Activated B cell treated with CpG ODN at 0.5 μM for 24 hours (primary cell): ENCODE results near the gene DAW1. TPM values are rescaled to one million over a fixed set of nuclear protein-coding genes. Genes with fewer than 3 reads are reported as not detected.
"Not testable (repeated sequence)": the region's sequence is repeated elsewhere in the genome, so short reads cannot be mapped to it uniquely, and the experiment has no call there.

Source experiments
- ATAC-seq: fragments of 200-7000 bp; cut with Tn5 transposase; one replicate; pipeline ENCODE4 v1.10.0; 2021; ENCODE audit warnings: low read depth, mild to moderate bottlenecking, moderate library complexity
- CTCF ChIA-PET: fragments of 350-600 bp; sonication (Branson Sonifier 250); formaldehyde crosslinking; loops from one replicate; lab custom pipeline; 2021; ENCODE audit warnings: antibody characterized with exemption; lab: Charles Lee
- POLR2A ChIA-PET: fragments of 350-600 bp; sonication (Branson Sonifier 250); formaldehyde crosslinking; loops from one replicate; lab custom pipeline; 2021; ENCODE audit warnings: antibody characterized with exemption; lab: Charles Lee
- DNase-seq: peaks from one replicate; pipeline ENCODE4 v3.0.0; 2022
- H3K27ac Mint-ChIP-seq: one replicate; pipeline ENCODE4 v1.8.0; 2020; ENCODE audit warnings: mixed read lengths
- H3K27me3 Mint-ChIP-seq: one replicate; pipeline ENCODE4 v1.8.0; 2021; ENCODE audit warnings: mixed read lengths
- H3K36me3 Mint-ChIP-seq: one replicate; pipeline ENCODE4 v1.8.0; 2021; ENCODE audit warnings: low read depth, mixed read lengths
- H3K4me1 Mint-ChIP-seq: one replicate; pipeline ENCODE4 v1.8.0; 2021; ENCODE audit warnings: mixed read lengths
- H3K4me3 Mint-ChIP-seq: one replicate; pipeline ENCODE4 v1.8.0; 2020; ENCODE audit warnings: mild to moderate bottlenecking, mixed read lengths
- H3K9me3 Mint-ChIP-seq: one replicate; pipeline ENCODE4 v1.8.0; 2020; ENCODE audit warnings: mixed read lengths
- CTCF ChIP-seq: fragments of 200-600 bp; IDR thresholded peaks from one replicate; pipeline ENCODE4 v1.8.0; 2022; ENCODE audit warnings: antibody characterized with exemption, mild to moderate bottlenecking
- intact Hi-C: fragments of 100-400 bp; cut with micrococcal nuclease; formaldehyde crosslinking; loops from one replicate; pipeline ENCODE4 v1.15.1; 2024
- total RNA-seq: library from RNA; stranded (reverse); gene quantifications from 2 replicates; pipeline ENCODE4 v1.2.3, GENCODE V29; 2022

The DAW1 gene
- total RNA-seq, 1 donor from 2014 or later = not detected

DNA sequence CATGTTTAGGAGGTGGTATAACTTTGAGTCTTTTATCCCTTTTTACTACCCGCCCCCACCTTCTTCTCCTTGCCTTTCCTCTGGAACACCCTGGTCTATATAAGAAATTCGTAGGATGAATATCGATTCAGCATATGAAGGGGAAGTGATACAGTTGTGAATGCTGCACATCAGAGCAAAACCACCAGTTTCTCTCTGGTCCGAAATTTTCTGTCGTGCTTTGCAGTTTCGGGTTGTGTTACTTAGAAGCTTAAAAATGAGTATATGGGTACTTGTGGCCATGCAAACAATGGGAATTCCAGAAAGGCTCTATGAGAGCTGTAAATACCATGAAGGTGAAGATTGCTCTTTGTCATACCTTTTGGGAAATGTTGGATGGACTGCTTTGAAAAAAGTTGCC, 60.6 kb downstream of the DAW1 start:
- DNase-seq (no peak), ATAC-seq (no peak)
- POLR2A ChIA-PET = no interaction called here
- Mint-ChIP-seq H3K4me1 (no peaks in the 10 kb centered on the region), H3K36me3 (no peaks in the 10 kb centered on the region), H3K27me3 (peaks cover 2% of the 10 kb centered on the region), H3K27ac (no peak overlapping the region), H3K9me3 (peaks cover 9% of the 10 kb centered on the region), H3K4me3 (no peak overlapping the region)
- CTCF ChIA-PET = no interaction called here
- no peak for TF ChIP-seq CTCF
- intact Hi-C loops = no loop called here

DNA sequence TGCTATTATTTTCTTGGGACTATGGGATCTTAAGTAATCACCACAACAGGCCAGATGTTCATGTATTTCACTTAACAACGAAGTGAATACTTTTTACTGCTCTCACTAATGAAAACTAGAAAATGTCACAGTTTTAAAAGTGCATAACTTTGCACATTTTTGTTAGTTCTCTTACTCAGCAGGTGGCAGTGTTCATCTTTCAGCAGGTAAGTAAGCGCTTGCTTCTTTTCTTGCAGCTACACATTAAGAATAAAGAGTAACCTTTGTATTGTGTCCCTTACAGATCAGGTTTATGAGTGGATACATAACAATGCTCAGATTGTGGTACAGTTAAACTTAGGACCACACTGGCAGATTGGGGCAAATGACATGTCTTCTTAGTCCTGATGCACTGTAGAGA, 61.0 kb downstream of the DAW1 start:
- ChIA-PET CTCF (no interaction called here), POLR2A (no interaction called here)
- DNase-seq (no peak), ATAC-seq (no peak)
- Mint-ChIP-seq H3K4me3 (no peak overlapping the region), H3K27me3 (peaks cover 2% of the 10 kb centered on the region), H3K27ac (no peak overlapping the region), H3K4me1 (no peaks in the 10 kb centered on the region), H3K9me3 (peaks cover 5% of the 10 kb centered on the region), H3K36me3 (no peaks in the 10 kb centered on the region)
- intact Hi-C loops = no loop called here
- TF ChIP-seq CTCF = no peak

GRCh38 chr2:227933884-227934283, 62.5 kb downstream of the DAW1 start:
- H3K27ac Mint-ChIP-seq = no peak overlapping the region
- intact Hi-C loops = no loop called here
- no peaks in the 10 kb centered on the region for H3K4me1 Mint-ChIP-seq
- H3K27me3 Mint-ChIP-seq = peaks cover 2% of the 10 kb centered on the region
- no peak overlapping the region for H3K4me3 Mint-ChIP-seq
- TF ChIP-seq CTCF = no peak
- ATAC-seq = no peak
- H3K36me3 Mint-ChIP-seq = no peaks in the 10 kb centered on the region
- H3K9me3 Mint-ChIP-seq = no peaks in the 10 kb centered on the region
- CTCF ChIA-PET = no interaction called here
- POLR2A ChIA-PET = no interaction called here
- DNase-seq = no peak

- H3K36me3 Mint-ChIP-seq, CTCF ChIA-PET, POLR2A ChIA-PET, H3K9me3 Mint-ChIP-seq, H3K27ac Mint-ChIP-seq, H3K27me3 Mint-ChIP-seq, ATAC-seq, H3K4me3 Mint-ChIP-seq, DNase-seq, intact Hi-C loops, H3K4me1 Mint-ChIP-seq: not testable (repeated sequence)
Measured at GRCh38 chr2:227936249-227936648, 64.8 kb downstream of the DAW1 start.

- POLR2A ChIA-PET = no interaction called here
- H3K4me1 Mint-ChIP-seq = no peaks in the 10 kb centered on the region
- no peak for ATAC-seq
- CTCF ChIA-PET = no interaction called here
- no peaks in the 10 kb centered on the region for H3K36me3 Mint-ChIP-seq
- intact Hi-C loops = no loop called here
- no peak overlapping the region for H3K4me3 Mint-ChIP-seq
- H3K9me3 Mint-ChIP-seq = no peaks in the 10 kb centered on the region
- DNase-seq = no peak
- H3K27me3 Mint-ChIP-seq = peaks cover 5% of the 10 kb centered on the region
- no peak for TF ChIP-seq CTCF
- no peak overlapping the region for H3K27ac Mint-ChIP-seq
Measured at GRCh38 chr2:227939271-227940027, 68.0 kb downstream of the DAW1 start.
